ENCODE results near the gene ABCB10. TPM values are rescaled to one million over a fixed set of nuclear protein-coding genes. Genes with fewer than 3 reads are reported as not detected.

ABCB10 gene
- total RNA-seq, 2 experiments from 2014 or later: 16.4 to 27.2 TPM

- POLR2A ChIA-PET: interaction anchor here (0.5 to 2.6 kb wide), 6 partner anchors 28 to 71 kb away, joined by 3 to 17 read pairs (median 6); partner anchors contain the start of gene NUP133
- peak overlapping the region; percentile 48; the same call in 1 of the 2 replicates for H2AFZ ChIP-seq (ENCODE audit: low read length)
These were observed 543 bp downstream of the ABCB10 start for GRCh38 chr1:229557913-229558414.

GRCh38 chr1:229557200-229557850 lies 1.2 kb downstream of the ABCB10 start:
- BruUV-seq (replicated peaks): no TSS peak
- TF ChIP-seq CTCF (conservative IDR thresholded peaks at IDR 0.05; ENCODE audit: low read length) (no peak), EZH2phosphoT487 (IDR thresholded peaks at IDR 0.05; ENCODE audit: borderline replicate concordance, low read depth, low read length) (no peak)
- peak; percentile 56 for DNase-seq (ENCODE audit: low spot score)

More at GRCh38 chr1:229557913-229558414, 543 bp downstream of the ABCB10 start:
- CTCF ChIA-PET (ENCODE audit: unreplicated experiment): interaction anchor here (0.7 to 1.0 kb wide), 3 partner anchors 12 to 74 kb away, joined by 3 read pairs; no protein-coding TSS in a partner anchor
- Histone ChIP-seq H3K4me1 (ENCODE audit: insufficient read depth, low read length, poor library complexity, severe bottlenecking) (peaks cover 17% of the 10 kb centered on the region), H4K20me1 (ENCODE audit: insufficient read depth, low read length) (no peaks in the 10 kb centered on the region), H3K9me2 (ENCODE audit: insufficient read depth, low read length) (no peaks in the 10 kb centered on the region), H3K27ac (ENCODE audit: low read depth, low read length, poor library complexity, severe bottlenecking) (peak overlapping the region; percentile 52), H3K36me3 (ENCODE audit: insufficient read depth, low read length) (no peaks in the 10 kb centered on the region), H3K4me2 (ENCODE audit: low read length) (peak overlapping the region; percentile 78), H3K4me3 (ENCODE audit: low read depth, low read length, poor library complexity, severe bottlenecking) (peak overlapping the region; percentile 79), H3K9me3 (ENCODE audit: low read length) (no peaks in the 10 kb centered on the region), H3K79me2 (ENCODE audit: insufficient read depth, low read depth, low read length) (peaks cover 17% of the 10 kb centered on the region; the same call in 1 of the 2 replicates)
- intact Hi-C loops (cut with micrococcal nuclease; ENCODE audit: unreplicated experiment): loop anchor here (1.0 to 5.0 kb wide), 4 partner anchors 49 to 1864 kb away; partner anchors contain the start of genes EGLN1 and NUP133
- peak; percentile 79 for DNase-seq (ENCODE audit: low spot score)
- TF ChIP-seq CTCF (conservative IDR thresholded peaks at IDR 0.05; ENCODE audit: low read length) (0 out of 2 replicates have a peak, but pooled peaks have one; percentile 13), EZH2phosphoT487 (IDR thresholded peaks at IDR 0.05; ENCODE audit: borderline replicate concordance, low read depth, low read length) (no peak)
- BruUV-seq (replicated peaks): no TSS peak

More at GRCh38 chr1:229557200-229557850, 1.2 kb downstream of the ABCB10 start:
- Histone ChIP-seq H3K9me3 (ENCODE audit: low read length) (no peaks in the 10 kb centered on the region), H3K79me2 (ENCODE audit: insufficient read depth, low read depth, low read length) (peaks cover 17% of the 10 kb centered on the region; the same call in 1 of the 2 replicates), H3K4me3 (ENCODE audit: low read depth, low read length, poor library complexity, severe bottlenecking) (peak overlapping the region; percentile 79), H2AFZ (ENCODE audit: low read length) (peak overlapping the region; percentile 48; the same call in 1 of the 2 replicates), H4K20me1 (ENCODE audit: insufficient read depth, low read length) (no peaks in the 10 kb centered on the region), H3K4me2 (ENCODE audit: low read length) (peak overlapping the region; percentile 78), H3K36me3 (ENCODE audit: insufficient read depth, low read length) (no peaks in the 10 kb centered on the region), H3K4me1 (ENCODE audit: insufficient read depth, low read length, poor library complexity, severe bottlenecking) (peaks cover 17% of the 10 kb centered on the region), H3K9me2 (ENCODE audit: insufficient read depth, low read length) (no peaks in the 10 kb centered on the region), H3K27ac (ENCODE audit: low read depth, low read length, poor library complexity, severe bottlenecking) (peak overlapping the region; percentile 44)
- ChIA-PET POLR2A (interaction anchor here (0.5 to 2.6 kb wide), 5 partner anchors 49 to 553 kb away, joined by 3 to 17 read pairs (median 3); partner anchors contain the start of gene NUP133), CTCF (ENCODE audit: unreplicated experiment) (interaction anchor here (0.7 to 1.0 kb wide), 2 partner anchors 11 to 67 kb away, joined by 3 read pairs; no protein-coding TSS in a partner anchor)
- intact Hi-C loops (cut with micrococcal nuclease; ENCODE audit: unreplicated experiment): loop anchor here (5.0 kb wide), 1 partner anchor 1865 kb away; the partner anchor contains the start of gene EGLN1

Data from OCI-LY7 (cell line).